ENCODE results near the gene STK39.

The STK39 gene

DNA sequence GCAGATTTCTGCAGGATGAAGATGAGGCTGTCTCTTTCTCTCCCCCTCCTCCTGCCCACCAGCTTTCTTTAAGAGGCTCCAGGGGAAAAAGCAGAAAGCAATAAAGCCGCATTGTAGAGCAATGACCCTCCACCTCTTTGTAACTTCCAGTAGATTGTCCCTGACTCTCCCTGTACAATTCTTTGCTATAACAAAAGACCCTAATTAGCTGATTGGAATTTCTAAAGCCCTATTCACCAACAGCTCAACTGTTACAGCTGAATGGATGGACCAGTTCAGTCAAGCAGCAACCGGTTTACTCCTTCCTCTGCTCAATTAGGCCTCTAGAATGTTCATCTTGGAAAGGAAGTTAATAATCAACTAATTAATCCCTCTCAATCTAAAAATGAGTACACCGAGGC lies 301.0 kb downstream of the STK39 start:
- Histone ChIP-seq H3K27ac (replicated peaks) (no peak overlapping the region), H3K27me3 (ENCODE audit: insufficient read depth, poor library complexity, severe bottlenecking) (no peaks in the 10 kb centered on the region), H3K4me3 (replicated peaks; ENCODE audit: insufficient read depth, low read length) (no peak overlapping the region)
- no peak for DNase-seq (ENCODE audit: low read depth in 1 of 2, low spot score in 1 of 2)
- TF ChIP-seq, protein P1, sequence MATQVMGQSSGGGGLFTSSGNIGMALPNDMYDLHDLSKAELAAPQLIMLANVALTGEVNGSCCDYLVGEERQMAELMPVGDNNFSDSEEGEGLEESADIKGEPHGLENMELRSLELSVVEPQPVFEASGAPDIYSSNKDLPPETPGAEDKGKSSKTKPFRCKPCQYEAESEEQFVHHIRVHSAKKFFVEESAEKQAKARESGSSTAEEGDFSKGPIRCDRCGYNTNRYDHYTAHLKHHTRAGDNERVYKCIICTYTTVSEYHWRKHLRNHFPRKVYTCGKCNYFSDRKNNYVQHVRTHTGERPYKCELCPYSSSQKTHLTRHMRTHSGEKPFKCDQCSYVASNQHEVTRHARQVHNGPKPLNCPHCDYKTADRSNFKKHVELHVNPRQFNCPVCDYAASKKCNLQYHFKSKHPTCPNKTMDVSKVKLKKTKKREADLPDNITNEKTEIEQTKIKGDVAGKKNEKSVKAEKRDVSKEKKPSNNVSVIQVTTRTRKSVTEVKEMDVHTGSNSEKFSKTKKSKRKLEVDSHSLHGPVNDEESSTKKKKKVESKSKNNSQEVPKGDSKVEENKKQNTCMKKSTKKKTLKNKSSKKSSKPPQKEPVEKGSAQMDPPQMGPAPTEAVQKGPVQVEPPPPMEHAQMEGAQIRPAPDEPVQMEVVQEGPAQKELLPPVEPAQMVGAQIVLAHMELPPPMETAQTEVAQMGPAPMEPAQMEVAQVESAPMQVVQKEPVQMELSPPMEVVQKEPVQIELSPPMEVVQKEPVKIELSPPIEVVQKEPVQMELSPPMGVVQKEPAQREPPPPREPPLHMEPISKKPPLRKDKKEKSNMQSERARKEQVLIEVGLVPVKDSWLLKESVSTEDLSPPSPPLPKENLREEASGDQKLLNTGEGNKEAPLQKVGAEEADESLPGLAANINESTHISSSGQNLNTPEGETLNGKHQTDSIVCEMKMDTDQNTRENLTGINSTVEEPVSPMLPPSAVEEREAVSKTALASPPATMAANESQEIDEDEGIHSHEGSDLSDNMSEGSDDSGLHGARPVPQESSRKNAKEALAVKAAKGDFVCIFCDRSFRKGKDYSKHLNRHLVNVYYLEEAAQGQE (IDR thresholded peaks at IDR 0.05; ENCODE audit: insufficient replicate concordance, low read depth) = no peak
- TF ChIP-seq, protein P2, sequence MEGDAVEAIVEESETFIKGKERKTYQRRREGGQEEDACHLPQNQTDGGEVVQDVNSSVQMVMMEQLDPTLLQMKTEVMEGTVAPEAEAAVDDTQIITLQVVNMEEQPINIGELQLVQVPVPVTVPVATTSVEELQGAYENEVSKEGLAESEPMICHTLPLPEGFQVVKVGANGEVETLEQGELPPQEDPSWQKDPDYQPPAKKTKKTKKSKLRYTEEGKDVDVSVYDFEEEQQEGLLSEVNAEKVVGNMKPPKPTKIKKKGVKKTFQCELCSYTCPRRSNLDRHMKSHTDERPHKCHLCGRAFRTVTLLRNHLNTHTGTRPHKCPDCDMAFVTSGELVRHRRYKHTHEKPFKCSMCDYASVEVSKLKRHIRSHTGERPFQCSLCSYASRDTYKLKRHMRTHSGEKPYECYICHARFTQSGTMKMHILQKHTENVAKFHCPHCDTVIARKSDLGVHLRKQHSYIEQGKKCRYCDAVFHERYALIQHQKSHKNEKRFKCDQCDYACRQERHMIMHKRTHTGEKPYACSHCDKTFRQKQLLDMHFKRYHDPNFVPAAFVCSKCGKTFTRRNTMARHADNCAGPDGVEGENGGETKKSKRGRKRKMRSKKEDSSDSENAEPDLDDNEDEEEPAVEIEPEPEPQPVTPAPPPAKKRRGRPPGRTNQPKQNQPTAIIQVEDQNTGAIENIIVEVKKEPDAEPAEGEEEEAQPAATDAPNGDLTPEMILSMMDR (IDR thresholded peaks at IDR 0.05; ENCODE audit: insufficient read depth, low read length) = no peak
- no peak for TF ChIP-seq POLR2AphosphoS5 (IDR thresholded peaks at IDR 0.05; ENCODE audit: low read depth)
- no peak for TF ChIP-seq GABPA (IDR thresholded peaks at IDR 0.05; ENCODE audit: low read depth)
- no peak for TF ChIP-seq SPI1 (IDR thresholded peaks at IDR 0.05; ENCODE audit: borderline replicate concordance, low read depth)

DNA sequence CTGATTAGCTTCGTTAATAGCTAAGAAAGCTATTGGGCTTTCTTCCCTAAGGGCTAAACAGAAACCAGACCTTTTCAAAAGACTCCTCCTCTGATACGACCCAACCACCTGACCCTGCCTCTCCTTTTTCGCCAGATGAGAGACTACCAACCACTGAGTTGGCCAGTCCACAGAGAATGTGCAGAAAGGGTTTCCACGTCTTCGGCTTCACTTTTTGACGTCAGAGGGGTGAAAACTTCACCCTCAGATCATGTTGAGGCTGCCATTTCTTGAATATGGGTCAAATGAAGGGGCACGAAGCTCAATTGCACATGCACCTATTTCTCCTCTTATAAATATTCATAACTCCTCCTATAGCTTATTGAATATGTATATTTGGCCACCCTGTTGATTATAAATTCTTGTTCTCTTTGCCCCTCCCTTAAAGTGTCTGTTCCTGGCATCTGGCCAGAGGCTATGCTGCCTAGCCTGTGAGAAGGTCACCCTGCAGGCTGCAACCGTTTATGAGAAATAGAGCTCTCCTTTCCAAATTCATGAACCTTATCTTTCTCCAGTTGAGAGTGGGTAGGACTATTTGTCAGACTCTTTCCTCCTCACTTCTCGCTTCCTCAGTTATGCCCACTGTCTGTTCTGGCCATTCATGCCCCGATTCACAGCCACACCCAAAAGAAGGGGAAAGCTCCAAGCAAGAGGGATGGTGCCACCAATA lies 301.6 kb downstream of the STK39 start:
- TF ChIP-seq, protein P2 (IDR thresholded peaks at IDR 0.05; ENCODE audit: insufficient read depth, low read length) = no peak
- TF ChIP-seq POLR2AphosphoS5 (IDR thresholded peaks at IDR 0.05; ENCODE audit: low read depth) (no peak), SPI1 (IDR thresholded peaks at IDR 0.05; ENCODE audit: borderline replicate concordance, low read depth) (no peak), GABPA (IDR thresholded peaks at IDR 0.05; ENCODE audit: low read depth) (no peak)
- TF ChIP-seq, protein P1 (IDR thresholded peaks at IDR 0.05; ENCODE audit: insufficient replicate concordance, low read depth) = no peak
- H3K27ac ChIP-seq (replicated peaks) = no peak overlapping the region
- H3K27me3 ChIP-seq (ENCODE audit: insufficient read depth, poor library complexity, severe bottlenecking) = no peaks in the 10 kb centered on the region
- no peak overlapping the region for H3K4me3 ChIP-seq (replicated peaks; ENCODE audit: insufficient read depth, low read length)
- DNase-seq (ENCODE audit: low read depth in 1 of 2, low spot score in 1 of 2) = no peak

DNA sequence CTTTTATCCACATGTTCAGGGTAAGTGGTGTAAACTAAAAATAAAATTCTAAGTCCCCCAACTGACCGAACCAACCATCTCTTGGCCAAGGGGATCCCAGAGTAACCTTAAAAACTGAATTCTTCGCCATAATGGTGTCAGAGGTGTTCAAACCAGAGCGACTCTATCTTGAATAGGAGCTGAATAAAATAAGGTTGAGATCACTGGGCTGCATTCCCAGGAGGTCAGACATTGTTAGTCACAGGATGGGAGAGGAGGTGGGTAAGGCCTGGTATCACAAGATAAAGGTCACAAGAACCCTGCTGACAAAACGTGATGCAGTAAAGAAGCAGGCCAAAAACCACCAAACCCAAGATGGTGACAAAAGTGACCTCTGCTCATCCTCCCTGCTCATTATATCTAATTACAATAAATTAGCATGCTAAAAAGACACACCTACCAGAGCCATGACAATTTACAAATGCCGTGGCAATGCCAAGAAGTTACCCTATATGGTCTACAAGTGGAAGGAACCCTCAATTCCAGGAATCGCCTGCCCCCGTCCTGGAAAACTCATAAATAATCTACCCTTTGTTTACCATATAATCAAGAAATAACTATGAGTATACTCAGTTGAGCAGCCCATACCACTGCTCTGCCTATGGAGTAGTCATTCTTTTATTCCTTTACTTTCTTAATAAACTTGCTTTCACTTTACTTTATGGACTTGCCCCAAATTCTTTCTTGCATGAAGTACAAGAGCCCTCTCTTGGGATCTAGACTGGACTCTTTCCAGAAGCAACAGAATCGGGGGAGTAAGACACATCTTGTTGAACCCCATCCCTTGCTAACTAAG lies 302.4 kb downstream of the STK39 start:
- H3K27ac ChIP-seq (replicated peaks) = no peak overlapping the region
- no peaks in the 10 kb centered on the region for H3K27me3 ChIP-seq (ENCODE audit: insufficient read depth, poor library complexity, severe bottlenecking)
- no peak overlapping the region for H3K4me3 ChIP-seq (replicated peaks; ENCODE audit: insufficient read depth, low read length)
- DNase-seq (ENCODE audit: low read depth in 1 of 2, low spot score in 1 of 2) = no peak
- TF ChIP-seq, protein P2 (IDR thresholded peaks at IDR 0.05; ENCODE audit: insufficient read depth, low read length) = no peak
- TF ChIP-seq SPI1 (IDR thresholded peaks at IDR 0.05; ENCODE audit: borderline replicate concordance, low read depth) = no peak
- TF ChIP-seq, protein P1 (IDR thresholded peaks at IDR 0.05; ENCODE audit: insufficient replicate concordance, low read depth) = no peak
- no peak for TF ChIP-seq GABPA (IDR thresholded peaks at IDR 0.05; ENCODE audit: low read depth)
- TF ChIP-seq POLR2AphosphoS5 (IDR thresholded peaks at IDR 0.05; ENCODE audit: low read depth) = no peak

All from HL-60 (cell line).